Choroid plexus epithelial cell (primary cell): ENCODE measurements around the gene RPL19.

Experiments used
- DNase-seq: peaks from one replicate; pipeline ENCODE4 v3.0.0-alpha.2; 2010; ENCODE audit warnings: low read depth
- H3K4me3 ChIP-seq: 2 replicates; pipeline ENCODE4 v1.5.1; 2011; ENCODE audit warnings: low read depth, mild to moderate bottlenecking, control low read depth, low read length, moderate library complexity
- CTCF ChIP-seq: conservative IDR thresholded peaks from 2 replicates; pipeline ENCODE4 v1.5.1; 2011; ENCODE audit warnings: low read depth, mild to moderate bottlenecking, control low read depth, inconsistent platforms, low read length, moderate library complexity

The RPL19 gene

GRCh38 chr17:39171933-39172332, 28.1 kb upstream of the RPL19 start:
- TF ChIP-seq CTCF = no peak
- DNase-seq = no peak
- no peak overlapping the region for H3K4me3 ChIP-seq

- no peak overlapping the region for H3K4me3 ChIP-seq
- TF ChIP-seq CTCF = no peak
- DNase-seq = no peak
Measured at GRCh38 chr17:39173080-39173479, 27.0 kb upstream of the RPL19 start.

- no peak overlapping the region for H3K4me3 ChIP-seq
- no peak for DNase-seq
- no peak for TF ChIP-seq CTCF
Measured at GRCh38 chr17:39173526-39174274, 26.4 kb upstream of the RPL19 start.

GRCh38 chr17:39174920-39175694, 25.0 kb upstream of the RPL19 start:
- peak; percentile 80 for TF ChIP-seq CTCF
- no peak overlapping the region for H3K4me3 ChIP-seq
- peak; percentile 78 for DNase-seq

- no peak overlapping the region for H3K4me3 ChIP-seq
- TF ChIP-seq CTCF = no peak
- DNase-seq = no peak
Measured at GRCh38 chr17:39175695-39176093, 24.4 kb upstream of the RPL19 start.

- no peak for DNase-seq
- TF ChIP-seq CTCF = no peak
Measured at GRCh38 chr17:39177256-39177655, 22.8 kb upstream of the RPL19 start.

More at GRCh38 chr17:39177256-39177655, 22.8 kb upstream of the RPL19 start:
- no peak overlapping the region for H3K4me3 ChIP-seq
